ENCODE results near the gene TBC1D22A. TPM values are rescaled to one million over a fixed set of nuclear protein-coding genes. Genes with fewer than 3 reads are reported as not detected.

The TBC1D22A gene
- total and polyA plus RNA-seq, 2 experiments from 2014 or later: 16.6 to 18.5 TPM

DNA sequence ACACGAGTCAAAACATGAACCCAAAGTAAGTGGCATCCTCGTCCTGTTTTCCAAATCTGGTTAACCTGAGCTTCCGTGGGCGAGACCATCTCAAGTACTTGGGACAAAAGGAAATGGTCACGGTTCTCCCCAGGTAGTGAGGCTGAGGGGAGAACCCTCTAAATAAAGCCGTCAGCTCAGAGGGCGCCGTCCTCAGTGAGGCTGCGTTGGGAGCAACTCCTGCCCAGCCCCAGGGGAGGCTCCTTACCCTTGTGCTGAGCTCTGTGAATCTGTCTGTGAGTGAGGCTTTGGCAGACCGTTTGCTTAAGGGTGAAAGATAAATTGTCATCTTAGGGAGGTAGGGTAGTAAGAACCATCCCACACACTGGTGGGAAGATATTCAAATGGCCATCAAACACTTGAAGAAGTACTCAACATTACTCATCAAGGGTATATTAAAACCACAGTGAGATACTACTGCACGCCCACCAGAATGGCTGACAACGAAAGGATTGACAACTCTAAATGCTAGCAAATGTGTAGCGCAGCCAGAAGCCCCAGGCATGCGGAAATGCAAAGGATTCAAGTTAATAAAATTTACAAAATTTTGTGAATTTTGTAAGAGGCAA lies 321.0 kb downstream of the TBC1D22A start:
- Histone ChIP-seq H3K36me3 (no peaks in the 10 kb centered on the region), H3K27me3 (no peaks in the 10 kb centered on the region), H3K27ac (no peak overlapping the region), H3K4me3 (no peak overlapping the region), H3K4me1 (ENCODE audit: low read depth) (no peaks in the 10 kb centered on the region), H3K9me3 (ENCODE audit: low read depth) (no peaks in the 10 kb centered on the region)
- TF ChIP-seq, protein P1, sequence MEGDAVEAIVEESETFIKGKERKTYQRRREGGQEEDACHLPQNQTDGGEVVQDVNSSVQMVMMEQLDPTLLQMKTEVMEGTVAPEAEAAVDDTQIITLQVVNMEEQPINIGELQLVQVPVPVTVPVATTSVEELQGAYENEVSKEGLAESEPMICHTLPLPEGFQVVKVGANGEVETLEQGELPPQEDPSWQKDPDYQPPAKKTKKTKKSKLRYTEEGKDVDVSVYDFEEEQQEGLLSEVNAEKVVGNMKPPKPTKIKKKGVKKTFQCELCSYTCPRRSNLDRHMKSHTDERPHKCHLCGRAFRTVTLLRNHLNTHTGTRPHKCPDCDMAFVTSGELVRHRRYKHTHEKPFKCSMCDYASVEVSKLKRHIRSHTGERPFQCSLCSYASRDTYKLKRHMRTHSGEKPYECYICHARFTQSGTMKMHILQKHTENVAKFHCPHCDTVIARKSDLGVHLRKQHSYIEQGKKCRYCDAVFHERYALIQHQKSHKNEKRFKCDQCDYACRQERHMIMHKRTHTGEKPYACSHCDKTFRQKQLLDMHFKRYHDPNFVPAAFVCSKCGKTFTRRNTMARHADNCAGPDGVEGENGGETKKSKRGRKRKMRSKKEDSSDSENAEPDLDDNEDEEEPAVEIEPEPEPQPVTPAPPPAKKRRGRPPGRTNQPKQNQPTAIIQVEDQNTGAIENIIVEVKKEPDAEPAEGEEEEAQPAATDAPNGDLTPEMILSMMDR (IDR thresholded peaks at IDR 0.05; ENCODE audit: low read depth, low read length): no peak
- no peak for DNase-seq (ENCODE audit: low read depth in 1 of 2, low spot score in 1 of 2)

DNA sequence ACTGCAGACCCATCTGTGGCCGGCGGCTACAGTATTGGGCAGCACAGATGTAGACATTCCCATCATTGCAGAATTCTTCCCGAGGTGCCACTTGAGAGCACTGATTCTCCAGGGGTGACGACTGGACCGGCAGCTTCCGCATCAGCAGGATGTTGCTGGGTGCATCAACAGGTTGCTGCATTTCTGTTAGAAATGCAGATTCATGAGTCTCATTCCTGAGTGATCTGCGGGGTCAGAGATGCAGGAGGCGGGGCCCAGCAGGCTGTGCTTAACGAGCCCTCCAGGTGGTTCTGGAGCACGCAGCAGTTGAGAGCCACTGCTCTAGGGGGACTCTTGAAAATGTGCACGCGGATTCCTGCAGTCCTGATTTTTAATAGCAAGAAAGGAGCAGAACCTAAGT lies 321.8 kb downstream of the TBC1D22A start:
- no peaks in the 10 kb centered on the region for H3K36me3 ChIP-seq
- H3K9me3 ChIP-seq (ENCODE audit: low read depth): no peaks in the 10 kb centered on the region
- no peak for DNase-seq (ENCODE audit: low read depth in 1 of 2, low spot score in 1 of 2)
- no peak overlapping the region for H3K27ac ChIP-seq
- no peaks in the 10 kb centered on the region for H3K27me3 ChIP-seq
- TF ChIP-seq, protein P1 (IDR thresholded peaks at IDR 0.05; ENCODE audit: low read depth, low read length): no peak
- H3K4me1 ChIP-seq (ENCODE audit: low read depth): no peaks in the 10 kb centered on the region
- no peak overlapping the region for H3K4me3 ChIP-seq

DNA sequence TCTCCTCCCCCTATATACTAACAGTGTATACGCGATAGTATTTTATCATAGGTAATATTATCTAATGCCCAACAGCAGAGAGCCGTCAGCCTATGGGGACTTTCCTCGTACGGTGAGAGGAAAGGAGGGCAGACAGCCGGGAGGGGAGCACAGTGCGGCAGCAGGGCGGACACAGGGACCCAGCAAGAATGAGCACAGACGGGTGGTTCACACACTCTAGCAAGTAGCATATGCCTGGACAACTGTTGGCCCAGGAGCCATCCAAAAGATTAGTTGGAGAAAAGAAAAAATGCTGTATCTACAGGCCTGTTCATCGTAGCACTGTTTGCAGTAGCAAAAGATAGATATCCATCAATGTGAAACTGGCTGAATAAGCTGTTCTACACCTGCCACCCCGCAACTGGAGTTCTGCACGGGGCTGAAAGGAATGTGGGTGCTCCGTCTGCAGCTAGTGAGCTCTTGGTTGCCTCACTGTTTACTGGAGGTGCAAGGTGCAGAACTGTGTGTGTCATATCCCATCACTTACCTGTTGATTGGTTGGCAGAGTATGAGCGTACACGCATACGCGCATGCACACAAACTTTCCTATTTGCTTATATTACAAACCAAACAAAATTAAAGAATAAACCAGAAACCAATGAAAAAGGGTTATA lies 324.3 kb downstream of the TBC1D22A start:
- no peak overlapping the region for H3K4me3 ChIP-seq
- no peaks in the 10 kb centered on the region for H3K36me3 ChIP-seq
- H3K9me3 ChIP-seq (ENCODE audit: low read depth): no peaks in the 10 kb centered on the region
- H3K27me3 ChIP-seq: no peaks in the 10 kb centered on the region
- TF ChIP-seq, protein P1 (IDR thresholded peaks at IDR 0.05; ENCODE audit: low read depth, low read length): no peak
- no peak for DNase-seq (ENCODE audit: low read depth in 1 of 2, low spot score in 1 of 2)
- no peaks in the 10 kb centered on the region for H3K4me1 ChIP-seq (ENCODE audit: low read depth)
- no peak overlapping the region for H3K27ac ChIP-seq

DNA sequence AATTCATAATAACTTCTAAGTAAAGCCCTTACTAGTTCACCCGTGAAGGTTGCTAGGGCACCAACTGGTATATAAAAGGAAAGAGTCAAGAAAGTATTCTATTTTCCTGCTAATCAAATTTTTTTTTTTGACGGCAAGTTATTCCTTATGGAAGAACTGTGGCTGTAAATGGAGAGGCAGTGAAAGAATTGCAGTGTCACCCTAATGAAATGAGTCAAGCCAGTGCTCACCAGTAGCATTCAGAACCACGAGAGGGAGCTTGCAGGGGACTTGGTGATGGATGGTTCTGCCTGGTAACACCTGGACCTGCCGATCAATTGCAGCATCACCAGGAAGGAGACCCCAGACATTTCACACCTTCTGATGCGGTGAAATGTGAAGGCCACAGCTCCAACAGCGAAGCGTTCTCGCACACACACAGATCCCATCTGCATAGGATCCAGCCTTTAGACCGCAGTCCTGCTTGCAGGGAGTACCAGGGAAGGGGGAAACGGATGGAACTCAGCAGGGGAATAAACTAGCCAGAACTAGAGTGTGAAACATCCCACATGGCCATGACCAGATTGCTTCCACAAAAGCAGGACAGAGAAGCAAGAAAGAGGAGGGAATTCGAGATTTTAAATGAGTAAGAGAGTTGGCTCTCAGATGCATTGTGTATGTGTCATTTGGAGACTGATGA lies 326.2 kb downstream of the TBC1D22A start:
- no peaks in the 10 kb centered on the region for H3K36me3 ChIP-seq
- H3K9me3 ChIP-seq (ENCODE audit: low read depth): no peaks in the 10 kb centered on the region
- no peak overlapping the region for H3K4me3 ChIP-seq
- no peaks in the 10 kb centered on the region for H3K27me3 ChIP-seq
- DNase-seq (ENCODE audit: low read depth in 1 of 2, low spot score in 1 of 2): no peak
- H3K4me1 ChIP-seq (ENCODE audit: low read depth): no peaks in the 10 kb centered on the region
- TF ChIP-seq, protein P1 (IDR thresholded peaks at IDR 0.05; ENCODE audit: low read depth, low read length): no peak
- H3K27ac ChIP-seq: no peak overlapping the region

DNA sequence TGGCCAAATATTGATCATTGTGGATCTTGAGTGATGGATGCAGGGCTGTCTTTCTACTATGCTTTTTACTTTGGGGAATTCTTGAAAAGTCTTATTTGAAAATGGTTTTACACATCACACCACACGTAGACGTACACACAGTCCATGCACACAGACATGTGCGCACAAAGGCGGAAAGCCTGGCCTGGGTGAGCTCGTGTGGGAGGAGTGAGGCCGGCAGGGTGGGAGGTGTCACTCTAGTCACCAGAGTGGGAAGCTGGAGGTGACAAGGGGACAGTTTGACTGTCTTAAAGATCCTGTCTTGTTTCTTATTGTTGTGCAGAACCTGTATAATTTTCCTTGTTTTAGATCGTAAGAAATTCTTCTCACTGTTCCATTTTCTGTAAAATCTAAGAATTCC lies 326.9 kb downstream of the TBC1D22A start:
- H3K36me3 ChIP-seq: no peaks in the 10 kb centered on the region
- H3K27ac ChIP-seq: no peak overlapping the region
- no peaks in the 10 kb centered on the region for H3K27me3 ChIP-seq
- H3K9me3 ChIP-seq (ENCODE audit: low read depth): no peaks in the 10 kb centered on the region
- no peaks in the 10 kb centered on the region for H3K4me1 ChIP-seq (ENCODE audit: low read depth)
- DNase-seq (ENCODE audit: low read depth in 1 of 2, low spot score in 1 of 2): no peak
- TF ChIP-seq, protein P1 (IDR thresholded peaks at IDR 0.05; ENCODE audit: low read depth, low read length): no peak
- no peak overlapping the region for H3K4me3 ChIP-seq

Measured in cardiac muscle cell (in vitro differentiated cells and primary cell).